OCI-M2 (cell line): ENCODE results near the gene MT1X.

Experiments
- DNase-seq: peaks from one replicate; lab custom pipeline; 2025; ENCODE audit not compliant: unreplicated experiment; lab: John Stamatoyannopoulos, UW

The MT1X gene

GRCh38 chr16:56675685-56676210 is 6.5 kb upstream of the MT1X start:
- no peak for DNase-seq

- DNase-seq, result no peak
Observed at GRCh38 chr16:56677474-56677873, 4.8 kb upstream of the MT1X start.

- no peak for DNase-seq
Observed at GRCh38 chr16:56679078-56679730, 3.1 kb upstream of the MT1X start.

GRCh38 chr16:56679818-56680217 is 2.5 kb upstream of the MT1X start:
- DNase-seq, result no peak

- no peak for DNase-seq
Observed at GRCh38 chr16:56682703-56683397, 580 bp downstream of the MT1X start.

- DNase-seq, result no peak
Observed at GRCh38 chr16:56683424-56684172, 1.3 kb downstream of the MT1X start.

- no peak for DNase-seq
Observed at GRCh38 chr16:56684256-56684925, 2.1 kb downstream of the MT1X start.

- DNase-seq, result no peak
Observed at GRCh38 chr16:56684926-56685590, 2.8 kb downstream of the MT1X start.

- DNase-seq, result no peak
Observed at GRCh38 chr16:56686758-56687157, 4.5 kb downstream of the MT1X start.

- no peak for DNase-seq
Observed at GRCh38 chr16:56688762-56689161, 6.5 kb downstream of the MT1X start.

- DNase-seq, result no peak
Observed at GRCh38 chr16:56689171-56689570, 6.9 kb downstream of the MT1X start.

- no peak for DNase-seq
Observed at GRCh38 chr16:56690420-56691122, 8.3 kb downstream of the MT1X start.

GRCh38 chr16:56691885-56692284 is 9.6 kb downstream of the MT1X start:
- DNase-seq, result no peak

GRCh38 chr16:56695246-56695645 is 13.0 kb downstream of the MT1X start:
- DNase-seq, result no peak

GRCh38 chr16:56697456-56698155 is 15.3 kb downstream of the MT1X start:
- no peak for DNase-seq

GRCh38 chr16:56700195-56700594 is 17.9 kb downstream of the MT1X start:
- DNase-seq, result no peak

- DNase-seq, result no peak
Observed at GRCh38 chr16:56700631-56701030, 18.4 kb downstream of the MT1X start.

- no peak for DNase-seq
Observed at GRCh38 chr16:56701534-56701933, 19.3 kb downstream of the MT1X start.

- DNase-seq, result no peak
Observed at GRCh38 chr16:56702836-56703235, 20.6 kb downstream of the MT1X start.
